GM06990 (cell line): ENCODE results near the gene NRROS.

ENCODE experiments used
- DNase-seq: peaks from one replicate; pipeline ENCODE4 v3.0.0-alpha.2; 2011; ENCODE audit not compliant: insufficient read length; ENCODE audit errors: extremely low read depth
- H3K27me3 ChIP-seq: replicated peaks from 2 replicates; pipeline ENCODE4 v1.6.0; 2011; ENCODE audit warnings: low read length; ENCODE audit not compliant: control insufficient read depth, insufficient read depth
- H3K36me3 ChIP-seq: 2 replicates; pipeline ENCODE4 v1.5.1; 2011; ENCODE audit warnings: low read length; ENCODE audit not compliant: control insufficient read depth, insufficient read depth
- H3K4me3 ChIP-seq: replicated peaks from 2 replicates; pipeline ENCODE4 v1.5.1; 2011; ENCODE audit warnings: low read depth, mild to moderate bottlenecking, control low read depth, low read length
- CTCF ChIP-seq: IDR thresholded peaks from 2 replicates; pipeline ENCODE4 v1.5.1; 2011; ENCODE audit warnings: low read length, control low read depth, mild to moderate bottlenecking, inconsistent platforms; ENCODE audit not compliant: insufficient read depth, poor library complexity, severe bottlenecking

Gene NRROS

GRCh38 chr3:196654735-196655090 lies 15.2 kb downstream of the NRROS start:
- H3K36me3 ChIP-seq: peaks cover 11% of the 10 kb centered on the region
- H3K4me3 ChIP-seq: no peak overlapping the region
- H3K27me3 ChIP-seq: no peaks in the 10 kb centered on the region
- DNase-seq: no peak
- no peak for TF ChIP-seq CTCF

- H3K27me3 ChIP-seq: no peaks in the 10 kb centered on the region
- peaks cover 16% of the 10 kb centered on the region for H3K36me3 ChIP-seq
- DNase-seq: no peak
- TF ChIP-seq CTCF: no peak
- no peak overlapping the region for H3K4me3 ChIP-seq
Measured at GRCh38 chr3:196655496-196655895, 16.0 kb downstream of the NRROS start.

DNA sequence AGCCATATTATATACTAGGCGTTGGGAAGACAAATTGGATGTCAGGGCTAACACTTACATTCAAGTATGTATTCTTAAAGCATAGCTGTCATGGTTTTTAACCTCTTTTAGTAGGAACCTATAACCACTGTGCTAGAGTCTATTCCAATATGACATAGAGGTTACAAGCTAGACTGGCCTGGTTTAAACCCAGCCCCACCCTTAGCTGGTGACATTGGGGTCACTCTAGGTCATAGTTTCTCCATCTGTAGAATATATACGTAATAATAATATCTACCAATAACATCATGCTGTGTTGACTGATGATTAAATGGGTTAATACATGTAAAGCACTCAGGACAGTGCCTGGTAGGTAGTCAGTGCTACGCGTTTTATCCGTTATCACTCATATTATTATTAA lies 16.7 kb downstream of the NRROS start:
- Histone ChIP-seq H3K27me3 (no peaks in the 10 kb centered on the region), H3K4me3 (no peak overlapping the region), H3K36me3 (peaks cover 22% of the 10 kb centered on the region)
- DNase-seq: no peak
- TF ChIP-seq CTCF: no peak

- DNase-seq: no peak
- no peak overlapping the region for H3K4me3 ChIP-seq
- H3K36me3 ChIP-seq: peaks cover 21% of the 10 kb centered on the region
- no peak for TF ChIP-seq CTCF
- no peaks in the 10 kb centered on the region for H3K27me3 ChIP-seq
Measured at GRCh38 chr3:196659901-196660351, 20.4 kb downstream of the NRROS start.

GRCh38 chr3:196660381-196661166 lies 21.1 kb downstream of the NRROS start:
- H3K27me3 ChIP-seq: no peaks in the 10 kb centered on the region
- H3K36me3 ChIP-seq: peaks cover 19% of the 10 kb centered on the region
- DNase-seq: no peak
- TF ChIP-seq CTCF: no peak
- H3K4me3 ChIP-seq: no peak overlapping the region

DNA sequence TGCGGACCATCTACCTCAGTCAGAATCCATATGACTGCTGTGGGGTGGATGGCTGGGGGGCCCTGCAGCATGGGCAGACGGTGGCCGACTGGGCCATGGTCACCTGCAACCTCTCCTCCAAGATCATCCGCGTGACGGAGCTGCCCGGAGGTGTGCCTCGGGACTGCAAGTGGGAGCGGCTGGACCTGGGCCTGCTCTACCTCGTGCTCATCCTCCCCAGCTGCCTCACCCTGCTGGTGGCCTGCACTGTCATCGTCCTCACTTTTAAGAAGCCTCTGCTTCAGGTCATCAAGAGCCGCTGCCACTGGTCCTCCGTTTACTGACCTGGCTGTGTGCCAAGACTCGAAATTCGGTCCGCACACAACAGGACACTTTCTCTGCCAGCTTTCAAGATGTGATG lies 21.9 kb downstream of the NRROS start:
- no peaks in the 10 kb centered on the region for H3K27me3 ChIP-seq

More for the DNA sequence above, 21.9 kb downstream of the NRROS start:
- TF ChIP-seq CTCF: no peak
- Histone ChIP-seq H3K4me3 (no peak overlapping the region), H3K36me3 (peaks cover 19% of the 10 kb centered on the region)
- DNase-seq: no peak
